ENCODE measurements around the gene DLG2.

DLG2 gene

DNA sequence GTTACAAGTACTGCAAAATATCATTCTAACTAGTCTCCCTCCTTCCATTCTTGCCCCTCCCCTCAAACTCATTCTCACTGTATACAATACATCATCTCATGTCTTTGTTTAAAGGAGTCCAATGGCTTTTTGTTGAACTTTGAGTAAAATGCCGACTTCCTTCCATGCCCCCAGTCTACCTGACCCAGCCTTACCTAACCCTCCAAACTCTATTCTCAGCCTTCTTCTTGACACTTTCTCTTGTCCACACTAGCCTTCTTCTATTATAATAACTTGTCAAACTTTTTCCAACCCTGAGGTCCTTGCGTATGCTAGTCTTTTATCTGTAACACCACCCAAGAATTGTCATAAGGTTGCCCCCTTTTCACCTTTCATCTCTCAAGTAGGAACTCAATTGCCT lies 1329.6 kb downstream of the DLG2 start:
- no peak for DNase-seq

DNA sequence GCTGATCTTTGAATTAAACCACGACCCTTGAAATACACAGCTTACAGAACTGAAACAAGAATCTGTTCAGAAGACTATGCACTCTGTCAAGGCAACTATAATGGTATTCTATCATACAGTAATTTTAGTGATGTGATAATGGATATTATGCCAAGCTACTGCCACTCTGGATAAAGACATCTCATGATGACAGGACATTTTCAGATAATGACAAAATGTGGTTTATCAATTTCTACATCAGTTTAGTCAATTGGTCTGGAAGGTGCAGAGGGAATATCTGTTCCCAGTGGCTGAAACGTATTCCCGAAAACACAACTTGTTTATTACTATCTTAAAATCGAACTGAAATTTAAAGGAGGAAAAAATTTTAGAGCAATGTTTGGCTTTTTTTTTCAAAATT lies 1331.3 kb downstream of the DLG2 start:
- DNase-seq: no peak

DNA sequence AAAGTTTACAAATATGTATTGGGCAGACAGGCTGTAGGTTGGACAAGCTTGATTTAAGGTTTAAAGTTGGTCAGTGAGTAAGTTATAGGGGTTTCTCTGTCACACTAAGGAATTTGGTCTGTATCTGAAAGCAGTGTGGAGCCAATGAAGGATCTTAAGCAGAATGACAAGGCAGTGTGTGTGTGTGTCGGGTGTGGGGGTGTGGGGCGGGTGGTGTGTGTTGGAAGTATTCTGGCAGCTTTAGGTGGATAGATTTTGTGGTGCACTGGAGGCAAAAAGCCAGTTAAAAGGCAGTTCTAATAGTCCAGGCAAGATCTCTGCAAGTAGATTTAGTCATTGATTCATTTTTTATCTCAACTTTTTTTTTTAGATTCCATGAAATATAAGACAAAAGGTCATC lies 1334.2 kb downstream of the DLG2 start:
- DNase-seq: no peak

DNA sequence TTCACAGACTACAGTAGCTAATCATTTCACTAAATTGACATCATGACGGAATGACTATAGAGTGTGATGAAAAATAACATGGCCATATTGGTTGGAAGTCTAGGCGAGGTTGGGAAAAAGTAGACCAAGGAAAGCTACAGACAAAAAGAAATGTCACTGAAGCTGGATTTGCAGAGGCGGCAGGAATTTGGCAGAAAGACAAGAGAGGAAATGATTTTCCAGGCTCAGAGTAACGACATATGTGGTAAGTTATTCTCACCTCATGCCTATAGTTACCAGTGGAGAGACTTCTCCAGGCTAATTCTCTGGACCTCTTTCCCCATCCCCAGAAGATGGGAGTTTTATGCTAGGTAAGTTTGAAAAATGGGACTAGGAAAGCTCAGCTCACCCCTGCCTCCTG lies 1335.1 kb downstream of the DLG2 start:
- DNase-seq: no peak

DNA sequence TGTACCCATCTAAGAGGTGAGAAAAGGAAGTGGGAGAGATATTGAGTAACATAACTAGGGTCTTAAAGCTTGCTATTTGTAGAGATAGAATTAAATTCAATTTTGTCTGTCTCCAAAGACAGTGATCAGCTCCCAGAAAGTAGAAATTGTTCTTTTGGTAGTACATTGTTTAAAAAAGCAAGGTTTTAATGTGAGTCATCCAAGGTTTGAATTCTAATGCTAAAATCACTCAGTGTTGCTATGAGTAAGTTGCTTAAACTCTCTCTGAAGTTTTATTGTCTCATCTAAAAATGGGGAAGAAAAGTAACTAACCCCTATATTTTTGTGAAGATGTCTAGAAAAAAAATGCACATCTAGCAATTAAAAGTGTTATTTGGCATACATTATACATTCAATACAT lies 1336.5 kb downstream of the DLG2 start:
- DNase-seq: no peak

DNA sequence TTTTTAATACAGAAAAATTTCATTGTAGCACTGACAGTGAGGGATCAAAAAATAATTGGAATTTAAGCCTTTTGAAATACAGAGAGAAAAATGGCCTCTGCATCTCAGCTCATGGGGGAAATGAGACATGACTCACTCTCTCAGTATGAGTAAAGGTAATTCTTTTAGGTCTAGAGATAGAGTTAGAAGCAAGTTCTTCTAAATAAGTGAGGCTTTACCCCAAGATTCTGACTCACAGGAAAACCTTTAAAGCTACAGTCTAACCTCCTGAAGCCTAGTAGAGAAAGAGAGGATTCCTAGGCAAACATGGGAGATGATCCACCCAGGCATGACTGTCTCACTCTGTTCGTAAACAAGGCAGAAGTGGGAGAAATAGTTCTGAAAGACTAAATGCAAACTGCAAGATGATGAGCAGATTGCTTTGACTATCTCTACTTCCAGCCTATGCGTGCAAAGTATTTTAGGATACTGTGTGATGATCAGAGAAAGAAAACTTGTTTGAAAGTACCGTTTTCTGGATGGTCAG lies 1337.7 kb downstream of the DLG2 start:
- DNase-seq: no peak

DNA sequence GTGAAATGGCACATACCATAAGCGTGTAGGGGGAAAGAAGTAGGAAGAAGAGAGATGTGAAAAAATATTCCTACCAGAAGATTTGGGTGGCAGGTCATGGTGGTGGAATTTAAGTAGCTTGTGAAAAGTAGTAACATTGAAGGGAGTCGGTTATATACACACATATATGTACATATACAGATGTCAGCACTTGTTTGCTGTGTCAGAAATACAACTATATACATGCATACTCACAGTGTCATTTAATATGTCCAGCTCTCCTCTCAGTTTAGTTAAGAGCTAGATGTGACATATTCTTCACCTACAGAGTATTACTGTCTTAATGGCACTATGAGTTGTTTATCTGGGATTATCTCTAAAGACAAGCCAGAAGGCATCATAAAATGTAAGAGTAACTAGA lies 1353.6 kb downstream of the DLG2 start:
- DNase-seq: no peak

DNA sequence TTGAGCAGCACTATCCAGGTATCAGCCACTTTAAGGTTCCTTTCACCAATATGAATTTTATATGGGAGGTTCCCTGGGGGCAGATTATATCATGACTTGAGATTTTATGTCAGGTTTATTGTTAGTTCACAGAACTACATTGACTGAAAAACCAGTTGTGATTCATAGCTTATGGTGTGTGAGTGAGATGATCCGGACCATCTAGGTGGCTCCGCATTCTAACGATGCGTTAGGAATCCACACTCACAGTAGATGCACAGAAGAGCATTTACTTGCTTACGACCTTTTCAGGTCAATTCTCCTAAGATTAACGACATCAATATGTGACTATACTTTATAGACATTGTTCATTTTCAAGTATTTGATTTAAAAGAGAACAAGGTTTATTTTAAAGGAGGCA lies 1356.7 kb downstream of the DLG2 start:
- DNase-seq: no peak

DNA sequence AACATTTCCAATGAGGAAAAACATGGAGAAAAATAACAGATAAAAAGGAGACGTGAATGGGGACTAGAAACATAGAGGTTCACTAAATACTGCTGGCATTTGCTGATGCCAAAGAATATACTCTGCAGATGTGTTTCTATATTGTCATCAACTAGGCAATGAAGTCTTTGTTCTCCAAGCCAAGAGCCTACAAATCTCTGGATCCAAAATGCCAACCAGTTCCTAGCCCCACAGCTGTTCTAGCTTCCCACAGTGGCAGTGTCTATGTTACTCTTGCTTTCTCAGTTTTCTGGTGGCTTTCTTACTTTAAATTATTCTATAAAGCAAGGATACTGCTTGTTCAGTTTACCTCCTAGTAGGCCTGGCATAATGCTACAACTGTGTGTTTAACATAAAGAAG lies 1363.1 kb downstream of the DLG2 start:
- no peak for DNase-seq

DNA sequence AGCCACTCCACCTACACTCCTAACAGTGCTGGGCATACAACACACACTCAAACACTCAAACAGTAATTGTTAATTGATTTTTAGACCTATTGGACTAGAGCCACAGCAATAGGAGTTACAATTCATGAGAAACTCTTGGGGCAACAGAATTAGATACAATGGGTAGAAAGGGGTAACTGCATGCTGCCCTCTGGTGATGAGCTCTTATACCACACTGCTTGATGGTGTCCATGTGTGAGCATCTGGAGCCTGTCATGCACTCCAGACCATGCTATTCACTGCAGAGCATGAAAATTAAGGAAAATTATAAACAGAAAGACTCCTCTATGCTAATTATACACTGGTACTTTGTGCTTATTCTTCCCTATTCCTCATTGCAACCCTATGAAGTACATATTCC lies 1365.4 kb downstream of the DLG2 start:
- DNase-seq: no peak

DNA sequence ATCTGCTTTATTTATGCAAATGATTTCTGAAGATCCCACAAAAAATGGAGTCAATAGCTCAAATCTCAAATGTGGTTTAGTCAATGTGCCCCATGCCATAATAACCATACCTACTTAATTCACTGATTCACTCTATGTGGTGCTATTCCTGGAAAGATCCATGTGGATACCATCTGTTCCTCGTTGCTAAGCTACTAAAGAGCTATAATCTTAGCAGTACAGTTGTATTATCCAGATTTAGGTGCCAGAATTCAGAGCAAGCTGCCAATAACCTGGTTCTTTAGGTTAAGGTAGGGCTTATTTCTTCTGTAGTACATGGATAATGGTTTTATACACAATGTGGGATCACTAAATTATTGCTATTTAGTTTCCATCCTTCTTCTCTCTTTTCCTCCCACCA lies 1366.3 kb downstream of the DLG2 start:
- no peak for DNase-seq

DNA sequence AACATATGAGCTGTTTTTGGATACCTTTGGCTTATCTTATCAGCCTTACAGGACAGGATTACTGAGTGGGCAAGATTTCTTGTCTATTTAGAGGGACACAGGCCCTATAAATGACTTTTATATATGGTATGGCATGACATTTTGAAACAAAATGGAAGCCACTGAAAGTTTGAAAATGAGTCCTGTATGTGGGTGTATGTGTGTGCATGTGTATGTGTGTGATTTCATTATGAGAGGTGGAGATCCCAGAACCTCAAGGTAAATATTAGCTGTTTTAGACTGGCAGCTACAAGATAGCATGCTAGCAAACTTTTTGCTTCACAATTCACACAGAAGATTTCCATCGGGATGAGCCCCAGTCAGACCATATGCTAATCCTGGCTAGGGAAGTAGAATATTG lies 1370.5 kb downstream of the DLG2 start:
- no peak for DNase-seq

DNA sequence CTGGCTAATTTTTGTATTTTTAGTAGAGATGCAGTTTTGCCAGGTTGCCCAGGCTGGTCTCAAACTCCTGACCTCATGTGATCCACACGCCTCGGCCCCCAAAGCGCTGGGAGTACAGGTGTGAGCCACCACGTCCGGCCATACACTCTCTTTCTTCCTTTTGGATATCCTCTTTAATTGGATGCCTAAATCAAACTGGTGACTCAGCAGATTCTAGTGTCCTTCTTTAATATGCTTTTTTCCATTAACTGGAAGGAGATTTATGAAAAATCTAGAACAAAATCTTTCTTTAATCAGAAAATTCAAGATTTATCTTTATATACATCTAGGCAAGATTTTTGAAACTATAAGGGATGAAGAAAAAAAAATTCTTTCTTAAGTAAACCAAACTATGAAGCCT lies 1371.7 kb downstream of the DLG2 start:
- DNase-seq: no peak

DNA sequence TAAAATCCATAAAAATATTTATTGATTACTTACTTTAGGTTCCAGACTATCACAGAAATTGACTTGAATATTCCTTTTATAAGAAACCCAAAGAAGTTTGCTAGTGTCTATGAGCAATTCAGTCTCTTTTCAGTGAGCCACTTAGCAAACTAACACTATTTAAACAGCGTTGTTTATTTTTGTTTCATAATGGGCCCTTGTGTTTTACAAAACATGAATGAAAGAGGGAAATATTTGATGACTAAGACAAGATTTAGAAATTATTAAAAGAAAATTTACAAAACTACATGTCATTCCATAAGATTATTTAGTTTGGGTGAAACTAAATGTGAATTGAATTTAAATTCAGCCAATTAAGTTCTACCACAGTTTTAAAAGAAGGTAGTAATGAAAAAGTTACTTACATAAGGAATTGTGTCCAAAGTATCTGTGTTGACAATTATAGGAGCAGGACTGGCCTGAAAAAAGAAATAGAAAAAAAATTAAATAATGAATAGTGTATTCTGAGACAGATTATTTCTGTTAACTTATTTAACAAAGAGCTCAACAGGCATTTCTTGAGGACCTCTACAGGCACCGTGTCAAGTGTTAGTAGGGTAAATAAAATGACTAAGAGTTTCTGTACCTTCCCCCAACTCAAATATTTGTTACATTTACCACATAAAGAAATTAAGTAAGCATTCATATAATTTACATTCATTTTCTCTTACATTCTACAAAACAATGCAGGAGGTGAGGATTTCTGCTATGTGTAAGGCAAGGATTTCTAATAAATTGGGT lies 1376.1 kb downstream of the DLG2 start:
- DNase-seq: no peak

DNA sequence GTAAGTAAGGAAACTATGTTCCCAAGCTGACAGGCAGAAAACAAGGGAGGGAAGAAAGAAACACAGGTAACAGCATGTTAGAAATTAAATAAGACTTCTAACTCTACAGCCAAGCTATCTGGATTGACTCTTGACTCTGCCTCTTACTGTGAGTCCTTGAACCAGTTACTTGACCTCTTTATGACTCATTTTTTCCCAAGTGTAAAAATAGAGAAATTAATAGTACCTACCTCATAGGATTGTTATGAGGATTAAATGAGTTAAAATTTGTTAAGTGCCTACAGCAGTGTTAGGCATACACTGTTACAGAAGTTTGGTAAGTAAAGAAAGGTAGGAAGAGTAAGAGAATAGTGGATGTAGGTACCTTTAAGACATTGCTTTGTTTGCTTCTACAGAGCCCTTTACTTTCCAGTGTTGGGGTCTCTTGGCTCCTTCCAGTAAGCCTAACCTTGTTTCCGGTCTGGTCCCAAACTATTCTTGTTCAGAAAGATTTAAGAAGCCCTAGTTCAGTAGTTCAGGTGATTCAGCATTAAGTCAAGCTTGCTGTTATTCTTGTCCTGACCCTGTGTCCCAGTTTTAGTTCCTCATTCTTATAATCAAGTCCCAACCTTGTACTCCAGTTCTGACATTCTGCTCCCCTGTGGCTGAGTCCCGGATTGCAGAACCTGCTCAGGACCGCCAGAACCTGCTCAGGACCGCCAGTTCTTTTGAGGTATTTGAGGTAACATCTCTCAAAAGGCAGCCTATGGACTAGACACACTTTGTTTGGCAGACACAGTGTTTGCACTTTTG lies 1377.6 kb downstream of the DLG2 start:
- no peak for DNase-seq

DNA sequence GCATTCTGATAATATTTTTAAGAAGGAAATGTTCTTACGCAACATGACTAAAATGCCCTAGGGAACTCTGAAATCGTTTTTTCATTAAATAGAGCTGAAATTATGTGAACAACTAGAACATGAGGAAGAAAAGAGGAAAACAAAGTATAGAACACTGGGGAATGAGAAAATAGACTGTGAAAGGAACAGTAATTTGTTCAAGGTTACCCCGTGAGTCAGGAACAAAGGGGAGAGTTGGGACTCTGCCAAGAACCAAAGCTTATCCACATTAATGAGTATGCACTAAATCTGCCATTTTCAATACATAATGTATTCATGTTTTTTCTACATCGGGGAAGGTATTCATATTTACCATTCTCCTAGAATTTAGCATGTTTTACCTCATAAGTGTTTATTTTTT lies 1379.2 kb downstream of the DLG2 start:
- no peak for DNase-seq

DNA sequence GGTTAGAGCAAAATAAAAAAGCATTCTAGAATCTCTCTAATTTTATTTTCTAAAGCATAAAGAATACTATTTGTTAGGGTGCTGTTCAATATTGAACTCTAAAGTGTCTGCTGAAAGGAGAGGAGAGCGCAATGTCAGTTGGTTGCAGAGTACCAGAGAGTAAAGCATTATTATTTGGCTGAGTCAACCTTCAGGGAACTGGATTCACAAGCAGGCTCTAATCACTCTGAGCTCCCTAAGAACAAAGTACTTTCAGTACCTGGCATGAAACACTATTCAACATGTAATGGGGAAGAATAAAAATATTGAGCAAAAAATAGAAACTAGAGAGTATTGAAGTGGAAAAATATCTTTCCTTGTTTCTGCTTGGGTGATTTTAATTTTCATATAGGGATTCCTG lies 1380.0 kb downstream of the DLG2 start:
- no peak for DNase-seq

DNA sequence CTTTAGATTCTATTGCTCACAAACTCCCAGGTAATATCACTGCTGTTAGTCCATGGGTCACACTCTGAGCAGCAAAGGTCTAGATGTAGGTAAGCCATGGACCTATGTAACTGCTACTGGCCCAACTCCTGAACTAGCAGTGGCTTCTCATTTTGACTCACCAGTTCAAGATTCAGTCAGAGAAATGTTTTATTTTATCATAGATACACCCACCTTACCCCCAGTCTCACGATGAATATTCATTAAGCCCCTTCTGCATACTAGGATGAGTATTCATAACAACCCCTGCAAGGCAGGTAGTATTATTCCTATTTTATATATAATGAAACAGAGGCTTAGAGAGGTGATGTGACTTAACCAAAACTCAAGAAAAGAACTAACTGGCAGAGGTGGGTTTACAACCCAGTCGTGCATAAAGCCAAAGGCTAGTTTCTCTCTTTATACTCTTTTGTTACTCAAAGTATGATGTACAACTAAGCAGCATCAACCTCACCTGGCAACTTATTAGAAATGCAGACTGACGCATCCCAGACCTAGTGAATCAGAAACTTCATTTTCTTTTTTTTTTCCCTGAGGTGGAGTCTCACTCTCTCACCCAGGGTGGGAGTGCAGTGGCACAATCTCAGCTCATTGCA lies 1383.4 kb downstream of the DLG2 start:
- DNase-seq: no peak

DNA sequence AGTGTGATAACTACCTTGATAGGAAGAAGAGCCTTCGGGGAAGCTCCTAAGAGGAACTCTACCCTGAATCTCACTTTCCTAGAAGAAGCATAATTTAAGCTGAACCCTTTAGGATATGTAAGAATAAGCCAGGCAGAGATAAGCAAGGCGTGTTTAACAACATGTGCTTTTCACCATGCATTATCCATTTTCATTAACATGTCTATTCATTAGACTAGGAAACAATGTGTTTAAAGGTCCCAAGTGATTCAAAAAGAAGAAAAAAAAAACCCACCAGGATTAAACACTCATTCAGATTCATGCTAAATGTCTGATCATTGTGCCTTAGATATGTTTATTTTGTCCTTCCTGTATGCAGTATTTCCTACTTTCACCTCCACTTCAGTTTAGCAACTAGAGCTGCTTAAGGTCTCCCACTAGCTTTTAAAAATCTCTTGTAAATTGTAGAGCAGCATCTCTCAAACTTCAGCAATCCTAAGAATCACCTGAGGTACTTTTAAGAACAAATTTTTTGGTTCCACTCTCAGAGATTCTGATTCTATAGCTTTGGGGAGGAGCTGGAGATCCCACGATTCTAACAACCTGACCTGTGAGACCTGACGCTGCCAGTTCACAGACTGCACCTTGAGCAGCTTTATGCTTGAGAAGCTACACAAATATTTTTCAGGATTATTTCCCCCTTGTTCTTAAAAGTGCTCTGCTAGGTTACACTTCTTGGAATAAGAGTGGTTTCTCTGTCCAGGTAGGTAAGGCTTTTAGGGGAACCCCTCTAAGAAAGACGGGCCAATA lies 1385.6 kb downstream of the DLG2 start:
- DNase-seq: no peak

DNA sequence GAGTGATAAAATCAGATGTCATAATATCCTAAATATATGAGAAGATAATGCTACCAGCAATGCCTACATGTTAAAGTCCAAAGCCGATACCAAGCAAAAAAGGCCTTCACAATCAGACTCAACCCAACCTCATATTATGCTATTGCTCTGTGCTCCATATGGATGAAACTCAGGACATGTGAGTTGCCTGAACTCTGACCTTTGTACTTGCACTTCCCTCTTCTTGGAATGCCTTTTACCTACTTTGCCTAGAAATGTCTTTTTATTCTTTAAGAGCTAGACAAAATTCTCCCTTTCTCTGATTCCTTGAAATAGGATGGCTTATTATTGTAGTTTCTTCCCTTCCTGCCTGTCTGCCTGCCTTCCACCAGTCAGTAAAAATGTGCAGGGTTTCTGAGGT lies 1386.3 kb downstream of the DLG2 start:
- DNase-seq: no peak

DNA sequence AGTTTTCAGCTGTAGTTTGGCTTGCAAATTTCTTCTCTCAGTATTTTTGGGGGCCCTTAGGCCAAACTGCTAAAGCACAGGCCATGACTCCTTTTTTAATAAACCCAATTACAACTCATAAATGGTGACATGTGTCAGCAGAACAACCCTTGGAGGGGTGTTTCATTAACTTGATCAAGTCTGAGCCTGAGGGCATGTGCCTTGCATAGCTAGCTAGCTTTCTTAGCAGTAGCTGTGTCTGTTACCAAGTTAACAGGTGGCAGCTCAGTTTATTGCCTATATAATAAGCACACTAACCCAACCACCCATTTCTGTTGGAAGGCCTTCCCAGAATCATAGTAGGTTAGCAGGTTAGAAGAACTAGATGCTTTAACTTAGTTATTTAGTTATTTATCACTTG lies 1390.7 kb downstream of the DLG2 start:
- DNase-seq: no peak

DNA sequence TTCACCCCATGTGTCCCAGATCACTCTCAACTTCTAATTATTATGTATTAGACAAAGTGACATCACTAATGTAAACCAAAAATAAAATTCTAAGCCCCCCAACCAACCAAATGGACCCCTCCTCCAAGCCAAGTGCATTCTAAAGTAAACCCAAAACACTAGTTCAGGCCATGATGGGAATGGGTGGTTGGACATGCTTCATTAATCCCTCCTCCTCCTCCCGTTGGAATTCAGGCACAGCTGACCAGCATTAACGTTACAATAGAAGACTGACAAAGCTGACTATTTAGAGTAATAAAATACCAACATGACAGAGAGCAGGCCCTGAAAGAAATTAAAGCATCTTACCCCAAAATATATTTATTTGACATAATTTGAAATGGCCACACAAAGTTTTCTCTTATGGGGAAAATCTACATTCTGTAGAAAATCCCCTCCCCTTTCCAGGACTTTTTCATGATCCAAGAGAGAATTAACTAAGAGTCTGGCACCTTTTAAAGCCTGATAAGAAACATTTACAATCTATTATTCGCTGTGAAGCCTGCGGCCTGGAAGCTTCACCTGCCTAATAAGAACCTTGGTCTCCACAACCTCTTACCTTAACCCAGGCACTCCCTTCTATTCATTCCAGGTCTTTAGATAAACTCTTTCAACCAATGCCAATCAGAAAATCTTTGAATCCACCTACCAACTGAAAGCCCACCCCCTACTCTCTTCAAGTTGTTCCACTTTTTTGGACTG lies 1392.5 kb downstream of the DLG2 start:
- no peak for DNase-seq

Data from T1000 (cell line).